Panc1 (cell line): ENCODE results near the gene TMEM150A. TPM values are rescaled to one million over a fixed set of nuclear protein-coding genes. Genes with fewer than 3 reads are reported as not detected.

ENCODE experiments used
- ATAC-seq: fragments of 200-7000 bp; cut with Tn5 transposase; 2 replicates; pipeline ENCODE4 v1.9.1; 2020; ENCODE audit warnings: mild to moderate bottlenecking, moderate library complexity
- BruUV-seq: library from RNA; stranded (reverse); fragments of 400-500 nt; replicated peaks from 2 replicates; lab custom pipeline; 2021; lab: Mats Ljungman, UMichigan
- CTCF ChIA-PET: fragments of 300-600 bp; sonication (Branson Sonifier 250); formaldehyde crosslinking; loops from one replicate; lab custom pipeline; 2022; ENCODE audit warnings: antibody characterized with exemption; lab: Charles Lee
- POLR2A ChIA-PET: fragments of 300-600 bp; sonication (Branson Sonifier 250); formaldehyde crosslinking; loops from one replicate; lab custom pipeline; 2022; ENCODE audit warnings: antibody characterized with exemption; lab: Charles Lee
- DNase-seq: peaks from one replicate; pipeline ENCODE4 v3.0.0-alpha.2; 2010; ENCODE audit warnings: low read depth, low spot score
- H3K27ac ChIP-seq: 2 replicates; pipeline ENCODE4 v1.5.1; 2011; ENCODE audit warnings: mild to moderate bottlenecking, low read length, inconsistent platforms
- H3K27me3 ChIP-seq: fragments of 200-500 bp; sonication (Bioruptor generic); 2 replicates; pipeline ENCODE4 v1.6.0; 2014; ENCODE audit warnings: low read length, inconsistent platforms; ENCODE audit not compliant: control insufficient read depth, insufficient read depth
- H3K36me3 ChIP-seq: fragments of 200-500 bp; sonication (Bioruptor generic); 2 replicates; pipeline ENCODE4 v1.5.1; 2014; ENCODE audit warnings: inconsistent platforms, mild to moderate bottlenecking, low read length, moderate library complexity; ENCODE audit not compliant: control insufficient read depth, insufficient read depth
- H3K4me1 ChIP-seq: 2 replicates; pipeline ENCODE4 v1.5.1; 2011; ENCODE audit warnings: inconsistent platforms, mild to moderate bottlenecking, low read length, moderate library complexity; ENCODE audit not compliant: control insufficient read depth, insufficient read depth
- H3K4me3 ChIP-seq, 2 experiments: 2 replicates each; pipeline ENCODE4 v1.5.1; 2011 to 2012; ENCODE audit warnings: low read depth in 2 of 2, low read length in 2 of 2, mild to moderate bottlenecking in 2 of 2, inconsistent platforms in 1 of 2, moderate library complexity in 1 of 2
- H3K9me3 ChIP-seq: fragments of 200-500 bp; sonication (Bioruptor generic); 2 replicates; pipeline ENCODE4 v1.5.1; 2014; ENCODE audit warnings: low read depth, mild to moderate bottlenecking, inconsistent platforms, low read length, moderate library complexity; ENCODE audit not compliant: control insufficient read depth, insufficient read depth
- POLR2AphosphoS5 ChIP-seq: IDR thresholded peaks from 2 replicates; pipeline ENCODE4 v1.6.1; 2012; ENCODE audit warnings: mild to moderate bottlenecking, low read depth, low read length, moderate library complexity
- SIN3A ChIP-seq: IDR thresholded peaks from 2 replicates; pipeline ENCODE4 v1.6.1; 2012; ENCODE audit warnings: low read depth, mild to moderate bottlenecking, low read length, moderate library complexity, borderline replicate concordance; ENCODE audit not compliant: insufficient read depth
- TCF7L2 ChIP-seq: IDR thresholded peaks from 2 replicates; pipeline ENCODE4 v1.6.1; 2011; ENCODE audit warnings: mild to moderate bottlenecking, low read depth, low read length, inconsistent platforms
- in situ Hi-C: cut with HindIII; loops from 2 replicates; pipeline ENCODE4 v1.10.0; 2016; ENCODE audit warnings: low sequenced_read_pairs, low pct_unique_long_range_greater_than_20kb
- intact Hi-C: fragments of 100-400 bp; cut with micrococcal nuclease; formaldehyde crosslinking; loops from one replicate; pipeline ENCODE4 v1.10.0; 2022; ENCODE audit not compliant: unreplicated experiment
- total RNA-seq: library from RNA; stranded (reverse); gene quantifications from one replicate; pipeline ENCODE4 v1.2.1, GENCODE V29; 2021; ENCODE audit not compliant: unreplicated experiment
- TF ChIP-seq, protein P1 (sequence below): fragments of 450-650 bp; IDR thresholded peaks from 2 replicates; pipeline ENCODE4 v1.5.1; 2017; ENCODE audit warnings: mild to moderate bottlenecking
- TF ChIP-seq, protein P2 (sequence below), 2 experiments: IDR thresholded peaks; 2 replicates each; pipeline ENCODE4 v1.6.1; 2011 to 2012; ENCODE audit warnings: low read depth in 2 of 2, control low read depth in 1 of 2, low read length in 1 of 2, mild to moderate bottlenecking in 1 of 2, moderate library complexity in 1 of 2; ENCODE audit not compliant: insufficient read depth in 1 of 2

TMEM150A gene
- total RNA-seq, 1 experiment from 2014 or later, result 30.4 TPM

DNA sequence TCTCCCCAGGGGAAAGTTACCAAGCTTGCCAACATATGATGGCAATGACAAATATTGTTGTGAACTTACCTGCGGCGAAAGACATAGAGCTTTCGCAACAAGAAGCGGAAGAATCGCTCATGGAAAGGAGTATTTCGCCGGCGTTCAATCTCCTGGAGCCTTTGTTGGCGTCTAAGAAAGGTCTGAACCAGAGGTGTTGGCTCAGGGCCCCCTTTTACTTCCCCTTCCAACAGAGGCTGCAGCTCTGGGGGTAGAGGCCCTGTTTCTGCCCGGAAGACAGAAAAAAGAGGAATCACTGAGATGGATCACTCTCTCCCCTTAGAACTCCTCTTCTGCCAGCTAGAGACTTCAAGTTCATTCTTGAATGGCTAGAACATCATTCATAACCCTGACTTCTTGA, 52.0 kb downstream of the TMEM150A start:
- intact Hi-C loops (no loop called here), in situ Hi-C loops (no loop called here)
- Histone ChIP-seq H3K4me1 (peaks cover 65% of the 10 kb centered on the region), H3K27me3 (no peaks in the 10 kb centered on the region), H3K9me3 (no peaks in the 10 kb centered on the region), H3K4me3 (no peak overlapping the region), H3K27ac (peak overlapping the region; percentile 100), H3K36me3 (peaks cover 10% of the 10 kb centered on the region)
- no TSS peak for BruUV-seq
- ChIA-PET POLR2A (interaction anchor here (0.5 to 1.4 kb wide), 6 partner anchors 12 to 196 kb away, joined by 3 to 10 read pairs (median 4); partner anchors contain the start of genes ELMOD3, MAT2A and RETSAT), CTCF (interaction anchor here (0.5 to 2.7 kb wide), 3 partner anchors 91 to 131 kb away, joined by 5 to 13 read pairs (median 11); partner anchors contain the start of gene SH2D6)
- ATAC-seq, result no peak
- no peak for DNase-seq
- TF ChIP-seq, protein P1, sequence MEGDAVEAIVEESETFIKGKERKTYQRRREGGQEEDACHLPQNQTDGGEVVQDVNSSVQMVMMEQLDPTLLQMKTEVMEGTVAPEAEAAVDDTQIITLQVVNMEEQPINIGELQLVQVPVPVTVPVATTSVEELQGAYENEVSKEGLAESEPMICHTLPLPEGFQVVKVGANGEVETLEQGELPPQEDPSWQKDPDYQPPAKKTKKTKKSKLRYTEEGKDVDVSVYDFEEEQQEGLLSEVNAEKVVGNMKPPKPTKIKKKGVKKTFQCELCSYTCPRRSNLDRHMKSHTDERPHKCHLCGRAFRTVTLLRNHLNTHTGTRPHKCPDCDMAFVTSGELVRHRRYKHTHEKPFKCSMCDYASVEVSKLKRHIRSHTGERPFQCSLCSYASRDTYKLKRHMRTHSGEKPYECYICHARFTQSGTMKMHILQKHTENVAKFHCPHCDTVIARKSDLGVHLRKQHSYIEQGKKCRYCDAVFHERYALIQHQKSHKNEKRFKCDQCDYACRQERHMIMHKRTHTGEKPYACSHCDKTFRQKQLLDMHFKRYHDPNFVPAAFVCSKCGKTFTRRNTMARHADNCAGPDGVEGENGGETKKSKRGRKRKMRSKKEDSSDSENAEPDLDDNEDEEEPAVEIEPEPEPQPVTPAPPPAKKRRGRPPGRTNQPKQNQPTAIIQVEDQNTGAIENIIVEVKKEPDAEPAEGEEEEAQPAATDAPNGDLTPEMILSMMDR, result no peak
- TF ChIP-seq POLR2AphosphoS5 (no peak), SIN3A (no peak)

- BruUV-seq, result TSS peak; percentile 65
- peak overlapping the region; percentile 100 for H3K27ac ChIP-seq
- peaks cover 71% of the 10 kb centered on the region for H3K4me1 ChIP-seq
- POLR2A ChIA-PET, result interaction anchor here (0.6 to 1.4 kb wide), 8 partner anchors 11 to 195 kb away, joined by 3 to 10 read pairs (median 4); partner anchors contain the start of genes ELMOD3, MAT2A and RETSAT
- no peaks in the 10 kb centered on the region for H3K27me3 ChIP-seq
- DNase-seq (no peak), ATAC-seq (no peak)
- in situ Hi-C loops, result loop anchor here (25.0 kb wide), 1 partner anchor 138 kb away; the partner anchor contains the start of genes CAPG and SH2D6
- intact Hi-C loops, result no loop called here
- H3K4me3 ChIP-seq, result no peak overlapping the region
- H3K9me3 ChIP-seq, result no peaks in the 10 kb centered on the region
- CTCF ChIA-PET, result interaction anchor here (0.6 kb wide), 1 partner anchor 47 kb away, joined by 4 read pairs; no protein-coding TSS in a partner anchor
- TF ChIP-seq POLR2AphosphoS5 (no peak), SIN3A (no peak), TCF7L2 (no peak)
- TF ChIP-seq, protein P1, result no peak; the same call in 1 of the 2 replicates
- TF ChIP-seq, protein P2, sequence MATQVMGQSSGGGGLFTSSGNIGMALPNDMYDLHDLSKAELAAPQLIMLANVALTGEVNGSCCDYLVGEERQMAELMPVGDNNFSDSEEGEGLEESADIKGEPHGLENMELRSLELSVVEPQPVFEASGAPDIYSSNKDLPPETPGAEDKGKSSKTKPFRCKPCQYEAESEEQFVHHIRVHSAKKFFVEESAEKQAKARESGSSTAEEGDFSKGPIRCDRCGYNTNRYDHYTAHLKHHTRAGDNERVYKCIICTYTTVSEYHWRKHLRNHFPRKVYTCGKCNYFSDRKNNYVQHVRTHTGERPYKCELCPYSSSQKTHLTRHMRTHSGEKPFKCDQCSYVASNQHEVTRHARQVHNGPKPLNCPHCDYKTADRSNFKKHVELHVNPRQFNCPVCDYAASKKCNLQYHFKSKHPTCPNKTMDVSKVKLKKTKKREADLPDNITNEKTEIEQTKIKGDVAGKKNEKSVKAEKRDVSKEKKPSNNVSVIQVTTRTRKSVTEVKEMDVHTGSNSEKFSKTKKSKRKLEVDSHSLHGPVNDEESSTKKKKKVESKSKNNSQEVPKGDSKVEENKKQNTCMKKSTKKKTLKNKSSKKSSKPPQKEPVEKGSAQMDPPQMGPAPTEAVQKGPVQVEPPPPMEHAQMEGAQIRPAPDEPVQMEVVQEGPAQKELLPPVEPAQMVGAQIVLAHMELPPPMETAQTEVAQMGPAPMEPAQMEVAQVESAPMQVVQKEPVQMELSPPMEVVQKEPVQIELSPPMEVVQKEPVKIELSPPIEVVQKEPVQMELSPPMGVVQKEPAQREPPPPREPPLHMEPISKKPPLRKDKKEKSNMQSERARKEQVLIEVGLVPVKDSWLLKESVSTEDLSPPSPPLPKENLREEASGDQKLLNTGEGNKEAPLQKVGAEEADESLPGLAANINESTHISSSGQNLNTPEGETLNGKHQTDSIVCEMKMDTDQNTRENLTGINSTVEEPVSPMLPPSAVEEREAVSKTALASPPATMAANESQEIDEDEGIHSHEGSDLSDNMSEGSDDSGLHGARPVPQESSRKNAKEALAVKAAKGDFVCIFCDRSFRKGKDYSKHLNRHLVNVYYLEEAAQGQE (IDR thresholded peaks at IDR 0.05; ENCODE audit: insufficient read depth in 1 of 2, low read depth in 2 of 2, low read length in 1 of 2), result no peak
- H3K36me3 ChIP-seq, result peaks cover 14% of the 10 kb centered on the region
Observed at GRCh38 chr2:85549826-85550225, 52.7 kb downstream of the TMEM150A start.
